ENCODE measurements around the gene AP4B1.
A peak's percentile ranks its signal among the peaks of the same experiment; 100 is the strongest.

AP4B1 gene

DNA sequence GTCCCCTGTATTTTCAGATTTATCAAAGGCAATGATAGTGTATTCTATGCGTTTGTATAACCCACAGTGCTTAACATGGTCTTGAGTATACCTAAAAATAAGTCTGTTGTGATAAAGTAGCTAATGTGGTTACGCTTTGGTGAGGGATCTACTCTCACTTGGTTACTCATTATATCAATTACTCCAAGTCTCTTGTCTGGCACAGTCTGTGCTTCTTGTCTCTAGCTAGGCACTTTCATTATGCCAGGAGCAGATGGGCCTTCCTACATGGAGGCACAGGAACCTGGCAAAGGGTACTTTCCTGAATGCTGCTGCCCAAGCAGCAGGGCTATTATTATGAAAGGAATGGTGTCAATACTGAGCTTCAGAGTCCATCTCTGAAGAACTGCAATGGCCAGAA lies 28.9 kb downstream of the AP4B1 start:
- Histone ChIP-seq H3K36me3 (replicated peaks; ENCODE audit: low read depth, low read length) (no peaks in the 10 kb centered on the region), H3K4me3 (ENCODE audit: low read length) (no peak overlapping the region), H3K79me2 (ENCODE audit: low read length) (no peaks in the 10 kb centered on the region), H4K20me1 (ENCODE audit: insufficient read depth, low read length) (no peaks in the 10 kb centered on the region), H3K27ac (ENCODE audit: low read length) (no peak overlapping the region), H3K4me2 (ENCODE audit: low read length) (no peak overlapping the region), H3K4me1 (ENCODE audit: low read length) (peaks cover 44% of the 10 kb centered on the region), H3K9me3 (ENCODE audit: insufficient read depth, low read length) (no peaks in the 10 kb centered on the region), H3K9ac (ENCODE audit: low read length) (no peak overlapping the region), H2AFZ (ENCODE audit: low read depth, low read length) (no peak overlapping the region), H3K27me3 (ENCODE audit: low read depth, low read length) (no peaks in the 10 kb centered on the region)
- no peak for TF ChIP-seq EZH2phosphoT487 (IDR thresholded peaks at IDR 0.05; ENCODE audit: low read depth)
- TF ChIP-seq, protein P1, sequence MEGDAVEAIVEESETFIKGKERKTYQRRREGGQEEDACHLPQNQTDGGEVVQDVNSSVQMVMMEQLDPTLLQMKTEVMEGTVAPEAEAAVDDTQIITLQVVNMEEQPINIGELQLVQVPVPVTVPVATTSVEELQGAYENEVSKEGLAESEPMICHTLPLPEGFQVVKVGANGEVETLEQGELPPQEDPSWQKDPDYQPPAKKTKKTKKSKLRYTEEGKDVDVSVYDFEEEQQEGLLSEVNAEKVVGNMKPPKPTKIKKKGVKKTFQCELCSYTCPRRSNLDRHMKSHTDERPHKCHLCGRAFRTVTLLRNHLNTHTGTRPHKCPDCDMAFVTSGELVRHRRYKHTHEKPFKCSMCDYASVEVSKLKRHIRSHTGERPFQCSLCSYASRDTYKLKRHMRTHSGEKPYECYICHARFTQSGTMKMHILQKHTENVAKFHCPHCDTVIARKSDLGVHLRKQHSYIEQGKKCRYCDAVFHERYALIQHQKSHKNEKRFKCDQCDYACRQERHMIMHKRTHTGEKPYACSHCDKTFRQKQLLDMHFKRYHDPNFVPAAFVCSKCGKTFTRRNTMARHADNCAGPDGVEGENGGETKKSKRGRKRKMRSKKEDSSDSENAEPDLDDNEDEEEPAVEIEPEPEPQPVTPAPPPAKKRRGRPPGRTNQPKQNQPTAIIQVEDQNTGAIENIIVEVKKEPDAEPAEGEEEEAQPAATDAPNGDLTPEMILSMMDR (IDR thresholded peaks at IDR 0.05; ENCODE audit: low read depth, low read length): no peak

DNA sequence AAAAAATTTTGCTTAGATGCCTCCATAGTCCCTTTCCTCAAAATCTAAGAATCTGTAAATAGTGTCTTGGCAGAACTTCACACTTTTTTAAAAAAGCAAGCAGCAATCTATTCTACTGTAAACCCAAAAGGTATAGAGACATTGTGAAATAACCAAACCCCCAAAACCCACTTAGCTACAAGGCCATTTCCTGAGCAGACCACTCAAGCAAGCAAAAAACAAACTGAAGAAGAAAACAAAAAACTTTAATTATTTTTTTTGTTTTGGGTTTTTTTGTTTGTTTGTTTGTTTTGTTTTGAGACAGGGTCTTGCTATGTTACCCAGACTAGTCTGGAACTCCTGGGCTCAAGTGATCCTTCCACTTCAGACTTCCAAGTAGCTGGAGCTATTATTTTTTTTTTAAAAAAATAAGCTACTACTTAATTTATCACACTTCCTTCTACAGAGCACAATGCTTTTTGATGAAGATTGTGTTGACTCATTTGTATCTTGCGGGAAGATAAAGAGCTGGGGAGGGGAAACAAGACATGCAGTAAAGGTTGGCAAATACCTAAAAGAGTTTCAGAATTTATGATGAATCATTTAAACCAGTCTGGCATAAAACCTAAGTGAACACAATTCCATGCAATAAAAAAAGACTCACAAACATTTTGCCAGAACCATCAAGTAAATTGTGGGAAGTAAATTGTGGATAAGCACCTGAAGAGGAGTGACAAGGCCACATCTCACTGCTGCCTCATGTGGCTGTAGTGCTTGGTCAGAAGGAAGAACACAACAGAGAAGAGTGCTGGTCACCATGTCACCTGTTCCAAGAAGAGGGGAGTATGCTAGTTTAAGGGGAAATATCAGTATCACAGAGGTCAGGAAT lies 30.4 kb downstream of the AP4B1 start:
- H2AFZ ChIP-seq (ENCODE audit: low read depth, low read length): no peak overlapping the region; the same call in 1 of the 2 replicates
- no peak overlapping the region for H3K4me2 ChIP-seq (ENCODE audit: low read length)

DNA sequence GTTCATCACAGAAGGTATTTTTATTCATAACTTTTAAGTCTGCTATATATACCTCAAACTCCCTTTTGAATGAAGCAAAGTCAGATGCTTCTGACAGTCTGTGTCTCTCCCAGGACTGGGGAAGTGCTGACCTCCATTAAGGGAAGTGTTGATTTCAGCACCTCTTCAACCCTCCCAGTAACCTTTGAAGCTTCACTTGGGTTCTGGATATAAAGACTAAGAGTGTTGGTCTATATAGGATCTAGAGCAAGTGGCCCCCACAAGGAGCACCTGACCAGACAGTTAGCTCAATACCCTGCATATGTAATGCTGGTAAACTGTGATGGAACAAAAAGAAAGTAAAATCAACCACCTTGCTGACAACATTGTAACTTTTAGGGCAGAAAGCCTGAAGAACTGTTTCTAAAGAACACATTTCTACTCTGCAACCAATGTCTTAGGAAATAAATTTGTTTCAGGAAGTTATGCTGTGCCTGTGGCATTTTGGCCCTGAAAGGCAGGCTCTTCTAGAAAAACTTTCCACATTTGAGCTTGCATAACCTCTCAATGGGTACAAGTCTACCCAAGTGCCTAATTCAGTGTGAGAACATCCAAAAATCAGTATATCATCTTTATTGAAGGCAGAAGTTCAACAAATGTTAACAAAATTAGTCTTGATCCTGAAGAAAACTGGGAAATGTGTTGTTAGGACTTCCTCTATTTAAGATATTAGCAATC lies 32.2 kb downstream of the AP4B1 start:
- Histone ChIP-seq H3K27ac (ENCODE audit: low read length) (peak overlapping the region; percentile 18), H3K27me3 (ENCODE audit: low read depth, low read length) (no peaks in the 10 kb centered on the region), H2AFZ (ENCODE audit: low read depth, low read length) (peak overlapping the region; percentile 86), H3K4me1 (ENCODE audit: low read length) (peaks cover 29% of the 10 kb centered on the region), H3K36me3 (replicated peaks; ENCODE audit: low read depth, low read length) (no peaks in the 10 kb centered on the region), H3K9me3 (ENCODE audit: insufficient read depth, low read length) (no peaks in the 10 kb centered on the region), H3K9ac (ENCODE audit: low read length) (no peak overlapping the region), H3K4me3 (ENCODE audit: low read length) (no peak overlapping the region), H3K79me2 (ENCODE audit: low read length) (no peaks in the 10 kb centered on the region), H3K4me2 (ENCODE audit: low read length) (peak overlapping the region; percentile 75), H4K20me1 (ENCODE audit: insufficient read depth, low read length) (no peaks in the 10 kb centered on the region)
- TF ChIP-seq, protein P1 (IDR thresholded peaks at IDR 0.05; ENCODE audit: low read depth, low read length): no peak
- no peak for TF ChIP-seq EZH2phosphoT487 (IDR thresholded peaks at IDR 0.05; ENCODE audit: low read depth)

More for the DNA sequence above, 30.4 kb downstream of the AP4B1 start:
- Histone ChIP-seq H3K36me3 (replicated peaks; ENCODE audit: low read depth, low read length) (no peaks in the 10 kb centered on the region), H3K4me1 (ENCODE audit: low read length) (peaks cover 39% of the 10 kb centered on the region), H3K27me3 (ENCODE audit: low read depth, low read length) (no peaks in the 10 kb centered on the region), H3K4me3 (ENCODE audit: low read length) (no peak overlapping the region), H3K9ac (ENCODE audit: low read length) (no peak overlapping the region), H3K79me2 (ENCODE audit: low read length) (no peaks in the 10 kb centered on the region), H3K27ac (ENCODE audit: low read length) (no peak overlapping the region), H3K9me3 (ENCODE audit: insufficient read depth, low read length) (no peaks in the 10 kb centered on the region), H4K20me1 (ENCODE audit: insufficient read depth, low read length) (no peaks in the 10 kb centered on the region)
- no peak for TF ChIP-seq EZH2phosphoT487 (IDR thresholded peaks at IDR 0.05; ENCODE audit: low read depth)
- TF ChIP-seq, protein P1 (IDR thresholded peaks at IDR 0.05; ENCODE audit: low read depth, low read length): peak; percentile 35

DNA sequence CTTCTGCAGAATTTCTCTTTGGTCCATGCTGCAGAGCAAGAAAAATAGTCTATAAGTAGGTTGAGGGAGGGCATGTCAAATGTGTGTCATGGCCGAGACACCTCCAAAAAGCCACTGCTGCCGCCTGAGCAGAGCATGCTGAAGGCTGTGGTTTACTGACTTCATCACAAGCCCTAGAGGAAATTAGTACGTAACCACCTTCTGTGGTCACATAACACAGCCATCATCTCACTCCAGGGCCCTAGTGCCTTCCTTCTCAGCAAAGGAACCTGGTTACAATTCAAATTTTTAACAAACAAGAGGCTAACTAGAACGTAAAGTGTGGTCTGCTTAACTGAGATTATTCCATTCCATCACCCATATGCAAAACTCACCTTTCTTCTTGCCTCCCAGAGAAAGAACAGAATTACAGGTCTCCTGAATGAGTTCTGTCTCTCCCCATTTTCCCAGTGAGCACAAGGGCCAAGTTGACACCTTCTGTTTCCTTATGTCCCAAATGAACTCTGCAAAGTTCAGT lies 32.9 kb downstream of the AP4B1 start, which contains the start of gene PTPN22:
Gene PTPN22, minus strand, starts transcription at position 116 of the 517 bp plus-strand sequence.
- Histone ChIP-seq H3K79me2 (ENCODE audit: low read length) (no peaks in the 10 kb centered on the region), H3K9me3 (ENCODE audit: insufficient read depth, low read length) (no peaks in the 10 kb centered on the region), H3K27me3 (ENCODE audit: low read depth, low read length) (no peaks in the 10 kb centered on the region), H2AFZ (ENCODE audit: low read depth, low read length) (peak within 1 kb of the TSS; percentile 86), H3K36me3 (replicated peaks; ENCODE audit: low read depth, low read length) (no peaks in the 10 kb centered on the region), H3K4me2 (ENCODE audit: low read length) (peak within 1 kb of the TSS; percentile 75), H3K4me3 (ENCODE audit: low read length) (peak within 1 kb of the TSS; percentile 68), H4K20me1 (ENCODE audit: insufficient read depth, low read length) (no peaks in the 10 kb centered on the region), H3K27ac (ENCODE audit: low read length) (peak within 1 kb of the TSS; percentile 18), H3K9ac (ENCODE audit: low read length) (peak within 1 kb of the TSS; percentile 52), H3K4me1 (ENCODE audit: low read length) (peaks cover 29% of the 10 kb centered on the region)
- TF ChIP-seq EZH2phosphoT487 (IDR thresholded peaks at IDR 0.05; ENCODE audit: low read depth): no peak
- TF ChIP-seq, protein P1 (IDR thresholded peaks at IDR 0.05; ENCODE audit: low read depth, low read length): no peak

Data from OCI-LY3 (cell line).